SK-N-MC (cell line): ENCODE data around the gene TKTL1.
A peak's percentile ranks its signal among the peaks of the same experiment; 100 is the strongest.
"Not testable (repeated sequence)": the region's sequence is repeated elsewhere in the genome, so short reads cannot be mapped to it uniquely, and the experiment has no call there.

Experiments
- DNase-seq: peaks from one replicate; pipeline ENCODE4 v3.0.0-alpha.2; 2011; ENCODE audit warnings: low read depth, low spot score
- H3K27ac ChIP-seq: fragments of 200-600 bp; sonication (generic); 2 replicates; pipeline ENCODE4 v1.5.1; 2016; ENCODE audit warnings: mixed run types
- H3K36me3 ChIP-seq: fragments of 200-600 bp; sonication (generic); 2 replicates; pipeline ENCODE4 v1.6.1; 2017; ENCODE audit warnings: antibody characterized with exemption, low read length, mixed read lengths; ENCODE audit not compliant: insufficient read depth
- H3K4me3 ChIP-seq: fragments of 200-600 bp; sonication (generic); 2 replicates; pipeline ENCODE4 v1.5.1; 2016
- H3K9ac ChIP-seq: fragments of 200-600 bp; sonication (generic); 2 replicates; pipeline ENCODE4 v1.8.0; 2017; ENCODE audit warnings: mixed run types, mixed read lengths; ENCODE audit not compliant: insufficient read length
- H3K9me3 ChIP-seq: fragments of 200-600 bp; sonication (generic); 2 replicates; pipeline ENCODE4 v1.6.1; 2017; ENCODE audit warnings: low read depth, mild to moderate bottlenecking, antibody characterized with exemption, low read length, moderate library complexity, mixed read lengths
- EZH2 ChIP-seq: fragments of 200-600 bp; sonication (generic); IDR thresholded peaks from one replicate; pipeline ENCODE4 v1.6.1; 2017; ENCODE audit warnings: antibody characterized with exemption
- FOXP2 ChIP-seq: optimal IDR thresholded peaks from 2 replicates; pipeline ENCODE3; 2011; ENCODE audit warnings: mild to moderate bottlenecking, moderate library complexity; ENCODE audit not compliant: insufficient read depth; ENCODE audit errors: extremely low read length, control extremely low read depth
- POLR2AphosphoS5 ChIP-seq: IDR thresholded peaks from 2 replicates; pipeline ENCODE4 v1.6.1; 2012; ENCODE audit warnings: mild to moderate bottlenecking, low read depth, low read length, borderline replicate concordance

The TKTL1 gene

DNA sequence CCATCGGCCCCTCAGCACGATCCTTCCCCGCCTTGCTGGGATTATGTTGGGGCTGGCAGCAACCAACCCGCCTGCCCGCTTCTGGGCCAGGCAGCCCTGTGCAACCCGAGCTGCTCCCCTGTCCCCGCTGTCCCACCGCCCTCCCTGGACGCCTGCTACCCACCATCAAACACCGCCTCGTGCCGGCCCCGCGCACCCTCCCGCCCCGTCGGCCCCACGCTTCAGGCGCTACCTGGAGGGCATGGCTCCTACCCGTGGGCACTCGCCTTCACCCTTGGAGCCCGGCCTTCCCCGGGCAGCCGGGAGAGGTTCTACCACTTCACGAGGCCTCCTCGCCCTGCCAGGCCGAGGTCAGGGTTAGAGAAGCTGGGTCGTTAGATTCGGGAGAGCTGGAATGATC, 37.0 kb downstream of the TKTL1 start:
- no peaks in the 10 kb centered on the region for H3K36me3 ChIP-seq
- no peaks in the 10 kb centered on the region for H3K9me3 ChIP-seq
- TF ChIP-seq EZH2, result no peak
- TF ChIP-seq FOXP2, result no peak
- no peak for TF ChIP-seq POLR2AphosphoS5
- no peak overlapping the region for H3K4me3 ChIP-seq
- H3K27ac ChIP-seq, result no peak overlapping the region
- no peak for DNase-seq
- H3K9ac ChIP-seq, result no peak overlapping the region

DNA sequence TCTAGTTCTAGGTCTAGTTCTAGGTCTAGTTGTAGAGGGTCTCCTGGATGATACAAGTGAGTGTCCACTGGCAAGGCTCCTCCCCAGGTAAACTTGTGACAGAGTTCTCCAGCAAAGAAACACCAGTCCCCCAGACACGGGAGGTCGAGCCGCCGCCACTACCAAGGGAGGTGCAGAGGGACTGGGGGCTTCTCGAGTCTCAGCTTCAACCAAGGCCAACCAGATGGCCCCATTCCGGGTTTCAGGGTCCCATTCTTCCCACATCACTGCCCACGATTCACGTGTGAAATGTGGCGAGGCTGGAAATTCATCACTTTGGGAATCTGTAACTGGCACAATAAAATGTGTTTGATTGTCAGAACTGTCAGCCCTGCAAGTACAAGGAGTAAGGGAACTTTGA, 37.5 kb downstream of the TKTL1 start:
- Histone ChIP-seq H3K9me3 (no peaks in the 10 kb centered on the region), H3K4me3 (no peak overlapping the region), H3K9ac (no peak overlapping the region), H3K27ac (no peak overlapping the region), H3K36me3 (no peaks in the 10 kb centered on the region)
- DNase-seq, result no peak
- TF ChIP-seq EZH2, result no peak
- no peak for TF ChIP-seq POLR2AphosphoS5
- no peak for TF ChIP-seq FOXP2

DNA sequence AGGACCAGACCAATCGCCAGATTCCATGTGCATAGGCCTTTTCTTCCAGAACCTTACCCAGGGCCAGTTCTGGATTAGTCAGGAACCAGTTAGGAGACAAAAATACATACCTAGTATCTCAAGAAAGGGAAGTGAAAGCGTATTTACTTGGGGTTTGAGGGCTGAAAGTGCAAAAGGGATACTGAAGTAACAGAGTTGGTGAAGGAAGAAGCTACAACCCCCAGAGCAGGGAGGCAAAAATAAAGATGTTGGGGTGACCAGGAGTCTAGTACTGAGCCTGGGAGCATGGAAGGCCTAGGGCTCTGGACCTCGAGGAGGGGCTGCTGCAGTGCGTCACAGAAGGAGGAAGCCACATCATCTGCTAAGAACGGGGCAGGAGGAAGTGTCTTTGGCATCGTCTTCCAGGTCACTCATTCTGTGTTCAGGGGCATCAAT, 38.3 kb downstream of the TKTL1 start:
- Histone ChIP-seq H3K27ac (no peak overlapping the region), H3K36me3 (no peaks in the 10 kb centered on the region), H3K4me3 (no peak overlapping the region), H3K9me3 (no peaks in the 10 kb centered on the region), H3K9ac (no peak overlapping the region)
- TF ChIP-seq POLR2AphosphoS5 (no peak), EZH2 (no peak), FOXP2 (no peak)
- DNase-seq, result no peak

DNA sequence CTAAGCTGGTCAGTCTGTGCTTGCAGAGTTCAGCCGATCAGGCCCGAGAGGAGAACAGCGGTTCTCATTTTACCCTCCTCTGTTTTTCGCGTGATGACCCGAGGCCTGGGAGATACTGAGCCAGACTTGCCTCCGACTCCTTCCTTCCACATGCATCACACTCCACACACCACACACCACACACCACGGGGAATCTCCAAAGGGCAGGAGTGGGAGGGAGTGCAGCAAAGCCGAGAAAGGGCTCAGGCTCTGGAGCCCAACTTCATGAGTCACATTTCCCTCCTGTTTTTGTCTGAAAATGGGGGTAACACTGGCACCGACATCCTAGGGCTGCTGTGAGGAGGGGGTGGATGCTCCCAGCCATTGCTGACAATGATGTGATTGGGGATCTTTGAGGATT, 38.9 kb downstream of the TKTL1 start:
- H3K9me3 ChIP-seq, result no peaks in the 10 kb centered on the region
- no peak for TF ChIP-seq EZH2
- TF ChIP-seq POLR2AphosphoS5, result no peak
- TF ChIP-seq FOXP2, result no peak
- H3K4me3 ChIP-seq, result no peak overlapping the region
- no peaks in the 10 kb centered on the region for H3K36me3 ChIP-seq
- no peak overlapping the region for H3K27ac ChIP-seq
- no peak overlapping the region for H3K9ac ChIP-seq
- no peak for DNase-seq

DNA sequence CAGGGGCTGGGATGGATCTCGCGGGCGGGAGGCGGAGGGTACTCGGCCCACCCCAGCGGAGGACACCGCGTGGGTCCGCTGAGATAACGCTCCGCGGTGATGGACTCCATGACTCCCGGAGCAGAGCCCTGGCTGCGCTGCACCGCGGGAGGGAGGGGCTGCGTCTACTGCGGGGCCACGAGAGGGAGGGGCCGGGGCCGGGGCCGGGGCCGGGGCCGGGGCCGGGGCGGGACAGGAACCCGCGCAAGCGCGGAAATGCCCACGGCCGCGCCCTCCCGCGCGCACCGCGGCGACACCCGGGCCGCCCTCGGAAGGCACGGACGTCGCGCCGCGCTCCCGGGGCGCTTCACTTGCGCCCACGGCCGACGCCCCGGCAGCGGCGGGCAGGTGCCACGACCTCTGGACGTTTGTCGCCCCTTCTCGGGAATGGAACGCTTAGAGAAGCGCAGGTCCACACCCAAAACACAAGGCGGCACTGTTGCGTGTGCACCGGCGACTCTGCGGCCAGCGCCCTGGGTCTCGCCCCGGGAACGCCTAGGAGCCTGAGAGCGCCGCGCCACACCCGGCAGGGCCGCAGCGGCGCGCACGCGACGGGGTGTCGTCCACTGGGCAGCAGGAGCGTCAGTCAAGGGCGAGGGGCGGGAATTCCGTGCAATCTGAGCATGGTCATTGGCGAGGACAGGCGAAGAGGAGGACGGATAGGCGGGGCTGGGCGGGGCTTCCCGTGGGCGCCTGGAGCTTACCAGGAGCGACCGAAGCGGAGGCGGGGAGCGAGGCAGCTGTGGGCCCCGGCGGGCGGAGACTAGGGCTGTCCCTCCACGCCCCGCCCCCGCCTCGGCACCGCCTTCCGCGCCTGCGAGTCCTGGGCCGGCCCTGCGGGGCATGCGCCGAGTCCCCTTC, 46.1 kb downstream of the TKTL1 start:
- not testable (repeated sequence) for H3K4me3 ChIP-seq, H3K27ac ChIP-seq, DNase-seq, H3K9ac ChIP-seq, H3K36me3 ChIP-seq, H3K9me3 ChIP-seq

DNA sequence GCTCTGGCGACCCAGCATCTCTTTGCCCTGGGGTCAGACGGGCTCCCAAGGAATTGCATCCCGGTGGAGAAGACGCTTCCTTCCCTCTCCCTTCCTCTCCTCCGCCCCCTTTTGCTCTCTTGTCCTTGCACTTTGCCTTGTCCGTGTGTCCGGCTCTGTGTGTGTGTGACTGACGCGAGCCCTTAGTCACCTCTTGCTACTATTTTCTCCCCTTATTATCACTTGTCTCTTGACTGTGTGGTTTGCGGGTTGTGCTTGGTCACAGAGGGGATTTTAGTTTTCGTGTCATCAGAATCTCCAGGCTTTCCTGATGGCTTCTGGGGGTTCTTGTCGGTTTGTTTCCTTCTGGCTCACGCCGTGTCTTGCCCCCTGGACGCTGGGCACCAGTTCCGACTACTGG, 47.5 kb downstream of the TKTL1 start:
- H3K9me3 ChIP-seq, DNase-seq, H3K27ac ChIP-seq, H3K36me3 ChIP-seq, H3K4me3 ChIP-seq, H3K9ac ChIP-seq: not testable (repeated sequence)

DNA sequence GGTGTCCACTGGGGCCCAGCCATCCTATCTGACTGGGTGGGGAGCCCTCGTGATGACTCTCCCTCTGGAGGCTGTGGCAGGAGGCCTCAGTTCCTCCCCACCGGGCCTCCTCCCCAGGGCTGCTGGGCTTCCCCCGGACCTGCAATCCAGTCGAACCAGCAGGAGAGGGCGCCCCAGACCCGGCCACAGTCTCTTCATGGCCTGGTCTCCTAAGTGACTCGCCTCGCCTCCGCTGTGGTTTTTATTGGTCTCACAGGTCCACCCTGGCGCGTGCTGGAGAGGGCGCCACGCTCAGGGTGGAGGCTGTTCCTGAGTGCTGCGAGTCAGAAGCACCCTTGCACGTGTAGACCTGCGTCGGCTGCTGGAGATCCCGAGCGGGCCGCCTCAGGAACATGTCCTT, 48.0 kb downstream of the TKTL1 start:
- H3K27ac ChIP-seq, H3K4me3 ChIP-seq, H3K36me3 ChIP-seq, H3K9me3 ChIP-seq, DNase-seq, H3K9ac ChIP-seq: not testable (repeated sequence)

DNA sequence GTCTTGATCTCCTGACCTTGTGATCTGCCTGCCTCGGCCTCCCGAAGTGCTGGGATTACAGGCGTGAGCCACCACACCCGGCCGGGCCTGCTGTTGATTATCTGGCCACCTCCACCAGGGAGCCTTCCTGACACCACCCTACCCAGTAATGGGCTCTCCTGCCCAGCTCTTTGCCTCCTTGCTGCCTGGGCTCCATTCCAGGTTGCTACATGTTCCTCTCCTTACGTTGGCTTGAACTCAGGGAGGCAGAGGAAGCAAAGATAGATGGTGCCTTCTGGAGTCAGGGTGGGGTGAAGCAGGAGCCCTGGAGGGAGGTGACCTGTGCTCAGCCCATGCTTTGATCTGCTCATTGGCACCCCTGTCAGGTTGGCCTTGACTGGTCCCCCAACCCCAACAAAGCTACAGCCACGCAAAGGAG, 52.5 kb downstream of the TKTL1 start:
- DNase-seq, result no peak
- H3K36me3 ChIP-seq, result peaks cover 38% of the 10 kb centered on the region; the same call in 1 of the 2 replicates
- H3K9ac ChIP-seq, result no peak overlapping the region
- no peak overlapping the region for H3K27ac ChIP-seq
- H3K4me3 ChIP-seq, result no peak overlapping the region
- no peaks in the 10 kb centered on the region for H3K9me3 ChIP-seq
- TF ChIP-seq POLR2AphosphoS5, result peak; percentile 25; the same call in 1 of the 2 replicates
- TF ChIP-seq FOXP2, result no peak

DNA sequence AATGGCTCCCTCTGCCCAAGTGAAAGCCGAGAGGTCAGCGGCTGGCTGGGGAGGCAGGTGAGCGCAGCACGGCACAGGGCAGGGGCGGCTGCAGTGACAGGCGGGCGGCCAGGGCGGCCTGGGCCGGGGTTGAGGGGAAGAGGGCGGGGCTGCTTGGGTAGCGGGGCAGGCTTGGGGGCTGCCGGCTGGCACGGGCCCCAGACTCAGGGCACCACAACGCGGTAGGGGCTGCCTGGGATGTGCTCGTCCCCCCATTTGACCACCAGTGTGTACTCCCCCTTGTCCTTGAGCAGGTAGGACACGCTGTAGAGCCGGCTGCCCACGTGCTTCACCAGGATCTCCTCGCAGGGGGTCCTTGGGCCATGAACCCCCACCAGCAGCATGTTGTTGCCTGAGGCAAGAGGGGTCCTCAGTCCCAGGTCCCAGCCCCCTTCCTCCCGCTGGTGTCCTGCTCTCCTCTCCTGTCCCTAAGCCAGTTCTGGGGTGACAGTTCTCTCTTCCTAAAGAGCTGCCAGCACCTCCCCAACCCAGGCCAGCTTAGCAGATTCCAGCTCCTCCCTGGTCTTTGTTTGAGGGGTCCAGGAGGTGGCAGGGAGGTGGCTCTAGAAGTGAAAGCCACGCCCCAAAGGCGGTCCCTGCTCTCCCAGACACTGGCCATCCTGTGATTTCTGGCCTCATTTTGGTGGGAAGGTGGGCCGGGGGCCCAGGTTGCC, 53.2 kb downstream of the TKTL1 start:
- Histone ChIP-seq H3K4me3 (no peak overlapping the region), H3K36me3 (peaks cover 44% of the 10 kb centered on the region; the same call in 1 of the 2 replicates), H3K9me3 (no peaks in the 10 kb centered on the region), H3K27ac (no peak overlapping the region), H3K9ac (no peak overlapping the region)
- TF ChIP-seq FOXP2 (no peak), EZH2 (no peak), POLR2AphosphoS5 (no peak)
- no peak for DNase-seq
